ENCODE data around the gene PARD3B. TPM values are rescaled to one million over a fixed set of nuclear protein-coding genes. Genes with fewer than 3 reads are reported as not detected.

The PARD3B gene
- total and polyA plus RNA-seq, 2 experiments from 2014 or later, result 3.5 to 4.4 TPM

GRCh38 chr2:205022841-205023240 is 477.6 kb downstream of the PARD3B start:
- Histone ChIP-seq H3K79me2 (replicated peaks; ENCODE audit: insufficient read depth) (no peaks in the 10 kb centered on the region), H3K4me3 (no peak overlapping the region), H3K4me2 (no peak overlapping the region), H3K4me1 (ENCODE audit: insufficient read depth) (no peaks in the 10 kb centered on the region), H3K9me2 (ENCODE audit: insufficient read depth) (0 out of 2 replicates have a peak, but pooled peaks cover 4% of the 10 kb centered on the region), H2AFZ (peak overlapping the region; percentile 45; the same call in 1 of the 2 replicates), H3K27ac (ENCODE audit: low read depth) (no peak overlapping the region), H4K20me1 (replicated peaks; ENCODE audit: insufficient read depth) (no peaks in the 10 kb centered on the region), H3F3A (replicated peaks; ENCODE audit: low read depth) (no peaks in the 10 kb centered on the region), H3K36me3 (ENCODE audit: insufficient read depth) (no peaks in the 10 kb centered on the region), H3K27me3 (ENCODE audit: insufficient read depth) (no peaks in the 10 kb centered on the region)
- no peaks in the 10 kb centered on the region for H3K9me3 Mint-ChIP-seq
- H3K27me3 Mint-ChIP-seq (ENCODE audit: insufficient read depth, low read depth, poor library complexity), result no peaks in the 10 kb centered on the region
- H3K4me1 Mint-ChIP-seq, result no peaks in the 10 kb centered on the region
- DNase-seq (ENCODE audit: low spot score) (no peak), ATAC-seq (no peak)
- no peak overlapping the region for H3K4me3 Mint-ChIP-seq
- H3K27ac Mint-ChIP-seq, result no peak overlapping the region
- no peaks in the 10 kb centered on the region for H3K36me3 Mint-ChIP-seq (ENCODE audit: low read depth)
- TF ChIP-seq JUNB (IDR thresholded peaks at IDR 0.05; ENCODE audit: unreplicated experiment), result no peak
- TF ChIP-seq ETS1 (IDR thresholded peaks at IDR 0.05), result no peak
- TF ChIP-seq EZH2 (IDR thresholded peaks at IDR 0.05; ENCODE audit: low read depth, unreplicated experiment), result no peak
- no peak for TF ChIP-seq EZH2phosphoT487 (IDR thresholded peaks at IDR 0.05; ENCODE audit: unreplicated experiment)
- TF ChIP-seq ZNF462 (CRISPR knock-in tag; IDR thresholded peaks at IDR 0.05), result no peak
- TF ChIP-seq, protein P1, sequence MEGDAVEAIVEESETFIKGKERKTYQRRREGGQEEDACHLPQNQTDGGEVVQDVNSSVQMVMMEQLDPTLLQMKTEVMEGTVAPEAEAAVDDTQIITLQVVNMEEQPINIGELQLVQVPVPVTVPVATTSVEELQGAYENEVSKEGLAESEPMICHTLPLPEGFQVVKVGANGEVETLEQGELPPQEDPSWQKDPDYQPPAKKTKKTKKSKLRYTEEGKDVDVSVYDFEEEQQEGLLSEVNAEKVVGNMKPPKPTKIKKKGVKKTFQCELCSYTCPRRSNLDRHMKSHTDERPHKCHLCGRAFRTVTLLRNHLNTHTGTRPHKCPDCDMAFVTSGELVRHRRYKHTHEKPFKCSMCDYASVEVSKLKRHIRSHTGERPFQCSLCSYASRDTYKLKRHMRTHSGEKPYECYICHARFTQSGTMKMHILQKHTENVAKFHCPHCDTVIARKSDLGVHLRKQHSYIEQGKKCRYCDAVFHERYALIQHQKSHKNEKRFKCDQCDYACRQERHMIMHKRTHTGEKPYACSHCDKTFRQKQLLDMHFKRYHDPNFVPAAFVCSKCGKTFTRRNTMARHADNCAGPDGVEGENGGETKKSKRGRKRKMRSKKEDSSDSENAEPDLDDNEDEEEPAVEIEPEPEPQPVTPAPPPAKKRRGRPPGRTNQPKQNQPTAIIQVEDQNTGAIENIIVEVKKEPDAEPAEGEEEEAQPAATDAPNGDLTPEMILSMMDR (conservative IDR thresholded peaks at IDR 0.05; ENCODE audit: low read depth in 2 of 2), result no peak
- TF ChIP-seq POLR2AphosphoS5 (IDR thresholded peaks at IDR 0.05; ENCODE audit: low read depth), result no peak
- TF ChIP-seq REST (IDR thresholded peaks at IDR 0.05; ENCODE audit: unreplicated experiment), result no peak
- no peak for TF ChIP-seq STAT1 (IDR thresholded peaks at IDR 0.05; ENCODE audit: unreplicated experiment)
- TF ChIP-seq ZNF114 (CRISPR knock-in tag; IDR thresholded peaks at IDR 0.05), result no peak
- TF ChIP-seq NANOG (IDR thresholded peaks at IDR 0.05; ENCODE audit: borderline replicate concordance), result no peak
- TF ChIP-seq CREB1 (CRISPR knock-in tag; IDR thresholded peaks at IDR 0.05; ENCODE audit: low read depth), result no peak
- no peak for TF ChIP-seq ZNF331 (CRISPR knock-in tag; IDR thresholded peaks at IDR 0.05; ENCODE audit: low read depth)
